Stimulated activated effector memory CD8-positive, alpha-beta T cell treated with anti-CD3 and anti-CD28 coated beads, Interleukin-12 subunit alpha, Interleukin-12 subunit beta, amount 100 ng/mL, for 72 hours (primary cell): Measurements from ENCODE around the gene PODXL2.
"Not testable (repeated sequence)": the region's sequence is repeated elsewhere in the genome, so short reads cannot be mapped to it uniquely, and the experiment has no call there.

ENCODE experiments used
- ATAC-seq: fragments of 150-1000 bp; cut with Tn5 transposase; 2 replicates; pipeline ENCODE4 v1.10.0; 2021
- DNase-seq, 2 donors: peaks; one replicate each; pipeline ENCODE4 v3.0.0; 2021 to 2022; ENCODE audit warnings: low spot score in 2 of 2
- H3K27ac Mint-ChIP-seq: one replicate; pipeline ENCODE4 v1.8.0; 2022; ENCODE audit warnings: mild to moderate bottlenecking, mixed read lengths
- H3K36me3 Mint-ChIP-seq: one replicate; pipeline ENCODE4 v1.8.0; 2022; ENCODE audit warnings: mild to moderate bottlenecking, mixed read lengths
- H3K4me1 Mint-ChIP-seq: one replicate; pipeline ENCODE4 v1.8.0; 2022; ENCODE audit warnings: mixed read lengths
- H3K4me3 Mint-ChIP-seq: one replicate; pipeline ENCODE4 v1.8.0; 2022; ENCODE audit warnings: mild to moderate bottlenecking, mixed read lengths
- H3K9me3 Mint-ChIP-seq: one replicate; pipeline ENCODE4 v1.8.0; 2022; ENCODE audit warnings: mixed read lengths

PODXL2 gene

GRCh38 chr3:127654374-127654773, 25.4 kb downstream of the PODXL2 start:
- Mint-ChIP-seq H3K9me3 (no peaks in the 10 kb centered on the region), H3K4me3 (no peak overlapping the region), H3K27ac (no peak overlapping the region), H3K4me1 (no peaks in the 10 kb centered on the region), H3K36me3 (no peaks in the 10 kb centered on the region)
- DNase-seq (no peak), ATAC-seq (no peak)

- H3K9me3 Mint-ChIP-seq, result not testable (repeated sequence)
These were observed 26.0 kb downstream of the PODXL2 start for GRCh38 chr3:127654993-127655392.

DNA sequence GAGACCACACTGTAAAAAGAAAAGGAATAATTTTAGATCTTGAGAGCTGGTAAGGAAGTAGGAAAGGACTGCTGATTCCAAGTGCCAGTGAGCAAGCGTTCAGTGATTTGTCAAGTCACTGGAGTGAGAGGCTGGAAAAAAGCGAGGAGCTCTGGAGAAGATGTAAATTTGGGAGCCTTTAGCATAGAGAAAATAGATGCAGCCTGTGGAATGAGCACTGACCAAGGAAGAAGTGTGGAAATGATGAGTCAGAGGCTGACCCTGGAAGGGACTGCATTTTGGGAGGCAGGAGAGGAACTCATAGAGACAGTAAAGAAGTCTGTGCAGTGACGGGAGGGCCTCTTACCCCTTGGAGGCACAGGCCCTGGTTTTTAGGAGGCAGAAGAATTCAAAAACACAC, 26.7 kb downstream of the PODXL2 start:
- Mint-ChIP-seq H3K27ac (no peak overlapping the region), H3K9me3 (no peaks in the 10 kb centered on the region), H3K4me3 (no peak overlapping the region), H3K4me1 (no peaks in the 10 kb centered on the region), H3K36me3 (no peaks in the 10 kb centered on the region)
- no peak for DNase-seq
- no peak for ATAC-seq

More at GRCh38 chr3:127654993-127655392, 26.0 kb downstream of the PODXL2 start:
- H3K36me3 Mint-ChIP-seq, ATAC-seq, H3K4me3 Mint-ChIP-seq, DNase-seq, H3K4me1 Mint-ChIP-seq, H3K27ac Mint-ChIP-seq: not testable (repeated sequence)

- Mint-ChIP-seq H3K36me3 (no peaks in the 10 kb centered on the region), H3K27ac (no peak overlapping the region), H3K4me1 (no peaks in the 10 kb centered on the region), H3K9me3 (no peaks in the 10 kb centered on the region), H3K4me3 (no peak overlapping the region)
- no peak for ATAC-seq
- DNase-seq, result no peak
These were observed 27.9 kb downstream of the PODXL2 start for GRCh38 chr3:127656906-127657305.

DNA sequence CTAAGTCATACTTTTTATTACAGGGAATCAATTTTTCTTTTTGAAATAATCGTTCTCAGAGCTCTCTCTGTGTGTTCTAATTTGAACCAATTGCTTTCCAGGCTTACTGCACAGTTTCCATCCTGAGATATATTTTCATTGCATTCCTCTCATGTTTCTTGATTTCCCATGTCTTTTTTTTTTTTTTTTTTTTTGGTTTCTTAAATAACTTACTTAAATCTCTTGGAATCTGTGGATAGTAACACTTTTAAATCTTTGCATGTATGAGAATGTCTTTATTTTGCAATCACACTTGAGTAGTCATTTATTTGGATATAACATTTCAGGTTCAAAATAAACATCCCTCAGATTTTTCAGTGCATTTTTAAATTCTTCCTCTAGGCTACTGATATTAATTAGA, 29.2 kb downstream of the PODXL2 start:
- no peak for DNase-seq
- no peaks in the 10 kb centered on the region for H3K36me3 Mint-ChIP-seq
- H3K4me1 Mint-ChIP-seq, result no peaks in the 10 kb centered on the region
- H3K9me3 Mint-ChIP-seq, result no peaks in the 10 kb centered on the region
- H3K27ac Mint-ChIP-seq, result no peak overlapping the region
- ATAC-seq, result no peak
- H3K4me3 Mint-ChIP-seq, result no peak overlapping the region

DNA sequence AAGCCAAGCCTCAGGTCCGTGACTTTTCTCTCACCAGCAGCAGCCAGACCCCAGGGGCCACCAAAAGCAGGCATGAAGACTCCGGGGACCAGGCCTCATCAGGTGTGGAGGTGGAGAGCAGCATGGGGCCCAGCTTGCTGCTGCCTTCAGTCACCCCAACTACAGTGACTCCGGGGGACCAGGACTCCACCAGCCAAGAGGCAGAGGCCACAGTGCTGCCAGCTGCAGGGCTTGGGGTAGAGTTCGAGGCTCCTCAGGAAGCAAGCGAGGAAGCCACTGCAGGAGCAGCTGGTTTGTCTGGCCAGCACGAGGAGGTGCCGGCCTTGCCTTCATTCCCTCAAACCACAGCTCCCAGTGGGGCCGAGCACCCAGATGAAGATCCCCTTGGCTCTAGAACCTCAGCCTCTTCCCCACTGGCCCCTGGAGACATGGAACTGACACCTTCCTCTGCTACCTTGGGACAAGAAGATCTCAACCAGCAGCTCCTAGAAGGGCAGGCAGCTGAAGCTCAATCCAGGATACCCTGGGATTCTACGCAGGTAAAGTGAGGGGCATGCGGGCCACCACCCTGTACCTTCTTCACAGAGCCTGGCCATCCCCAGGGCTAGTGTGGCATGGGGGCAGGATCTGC, 31.8 kb downstream of the PODXL2 start:
- no peak overlapping the region for H3K27ac Mint-ChIP-seq
- ATAC-seq, result no peak
- H3K36me3 Mint-ChIP-seq, result no peaks in the 10 kb centered on the region
- no peaks in the 10 kb centered on the region for H3K9me3 Mint-ChIP-seq
- DNase-seq, result no peak
- H3K4me3 Mint-ChIP-seq, result no peak overlapping the region
- H3K4me1 Mint-ChIP-seq, result no peaks in the 10 kb centered on the region

- DNase-seq (no peak), ATAC-seq (no peak)
- no peak overlapping the region for H3K27ac Mint-ChIP-seq
- no peaks in the 10 kb centered on the region for H3K36me3 Mint-ChIP-seq
- H3K4me1 Mint-ChIP-seq, result no peaks in the 10 kb centered on the region
- no peak overlapping the region for H3K4me3 Mint-ChIP-seq
- no peaks in the 10 kb centered on the region for H3K9me3 Mint-ChIP-seq
These were observed 32.6 kb downstream of the PODXL2 start for GRCh38 chr3:127661600-127661999.

GRCh38 chr3:127662001-127662469, 33.0 kb downstream of the PODXL2 start:
- H3K36me3 Mint-ChIP-seq, result no peaks in the 10 kb centered on the region
- no peaks in the 10 kb centered on the region for H3K4me1 Mint-ChIP-seq
- no peak overlapping the region for H3K27ac Mint-ChIP-seq
- no peak overlapping the region for H3K4me3 Mint-ChIP-seq
- DNase-seq, result no peak
- no peaks in the 10 kb centered on the region for H3K9me3 Mint-ChIP-seq
- ATAC-seq, result no peak

- DNase-seq (no peak), ATAC-seq (no peak)
- Mint-ChIP-seq H3K9me3 (no peaks in the 10 kb centered on the region), H3K27ac (no peak overlapping the region), H3K36me3 (no peaks in the 10 kb centered on the region), H3K4me3 (no peak overlapping the region), H3K4me1 (no peaks in the 10 kb centered on the region)
These were observed 34.2 kb downstream of the PODXL2 start for GRCh38 chr3:127663151-127663550.

DNA sequence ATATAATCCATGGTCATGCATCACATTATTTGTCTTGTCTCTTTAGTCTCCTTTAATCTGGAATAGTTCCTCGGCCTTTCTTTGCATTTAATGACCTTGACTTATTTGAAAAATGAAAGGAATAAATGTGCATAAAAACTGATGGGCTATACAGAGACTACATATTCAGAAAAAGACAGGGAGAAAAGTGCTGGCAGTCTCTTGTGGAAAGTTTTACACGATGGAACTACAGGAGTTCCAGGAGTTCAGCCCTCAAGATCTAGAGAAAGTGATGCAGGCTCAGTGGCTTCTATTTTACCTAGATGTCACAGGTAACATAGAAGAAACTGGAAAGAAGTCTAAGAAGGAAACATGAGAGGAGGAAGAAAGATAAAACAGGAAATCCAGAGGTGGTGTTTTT, 36.2 kb downstream of the PODXL2 start:
- no peak overlapping the region for H3K27ac Mint-ChIP-seq
- no peak for DNase-seq
- H3K9me3 Mint-ChIP-seq, result no peaks in the 10 kb centered on the region
- ATAC-seq, result no peak
- no peak overlapping the region for H3K4me3 Mint-ChIP-seq
- H3K4me1 Mint-ChIP-seq, result no peaks in the 10 kb centered on the region
- H3K36me3 Mint-ChIP-seq, result no peaks in the 10 kb centered on the region

DNA sequence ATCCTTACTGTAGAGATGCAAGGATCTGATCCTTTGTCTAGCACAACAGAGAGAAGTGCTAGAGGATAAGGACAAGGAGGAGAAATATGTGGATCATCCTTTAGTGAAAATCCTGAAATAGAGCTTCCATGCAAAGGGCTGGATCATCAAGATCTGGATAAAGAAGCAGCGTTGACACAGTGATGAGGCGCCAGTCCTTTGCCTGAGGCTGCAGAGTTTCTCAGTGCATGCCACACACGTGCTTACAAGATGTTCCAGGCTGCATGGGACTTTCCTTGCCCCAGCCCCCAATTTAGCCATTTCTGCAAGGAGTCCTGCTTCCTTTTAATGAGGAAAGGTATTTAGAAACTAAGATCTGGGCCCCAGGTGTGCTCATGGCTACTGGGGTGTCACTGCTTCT, 36.6 kb downstream of the PODXL2 start:
- H3K36me3 Mint-ChIP-seq, result no peaks in the 10 kb centered on the region
- no peaks in the 10 kb centered on the region for H3K9me3 Mint-ChIP-seq
- no peak overlapping the region for H3K27ac Mint-ChIP-seq
- no peak overlapping the region for H3K4me3 Mint-ChIP-seq
- no peak for ATAC-seq
- no peaks in the 10 kb centered on the region for H3K4me1 Mint-ChIP-seq
- no peak for DNase-seq

DNA sequence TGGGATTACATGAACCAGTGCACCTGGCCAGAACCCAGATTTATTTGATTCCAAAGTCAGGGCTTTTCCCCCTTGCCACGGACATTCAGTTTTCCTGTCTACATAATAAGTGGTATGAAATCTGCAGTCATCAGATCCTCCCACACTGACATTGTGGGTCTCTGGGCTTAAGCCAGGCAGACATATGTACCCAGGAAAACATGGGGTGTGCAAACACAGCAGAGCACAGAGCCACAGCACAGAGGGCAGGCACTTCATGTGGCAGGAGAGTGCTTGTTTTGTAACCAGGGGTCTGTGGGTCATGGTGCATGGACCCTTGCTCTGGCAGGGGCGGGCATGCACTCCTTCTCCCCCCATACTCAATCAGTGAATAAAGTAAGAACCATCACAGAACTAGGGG, 37.7 kb downstream of the PODXL2 start:
- Mint-ChIP-seq H3K9me3 (no peaks in the 10 kb centered on the region), H3K27ac (no peak overlapping the region), H3K4me1 (peaks cover 7% of the 10 kb centered on the region), H3K4me3 (no peak overlapping the region), H3K36me3 (peaks cover 2% of the 10 kb centered on the region)
- ATAC-seq (no peak), DNase-seq (no peak)

- H3K4me3 Mint-ChIP-seq, result no peak overlapping the region
- no peak for DNase-seq
- H3K4me1 Mint-ChIP-seq, result peaks cover 11% of the 10 kb centered on the region
- no peak overlapping the region for H3K27ac Mint-ChIP-seq
- ATAC-seq, result no peak
- H3K36me3 Mint-ChIP-seq, result peaks cover 7% of the 10 kb centered on the region
- no peaks in the 10 kb centered on the region for H3K9me3 Mint-ChIP-seq
These were observed 38.2 kb downstream of the PODXL2 start for GRCh38 chr3:127667119-127667681.

DNA sequence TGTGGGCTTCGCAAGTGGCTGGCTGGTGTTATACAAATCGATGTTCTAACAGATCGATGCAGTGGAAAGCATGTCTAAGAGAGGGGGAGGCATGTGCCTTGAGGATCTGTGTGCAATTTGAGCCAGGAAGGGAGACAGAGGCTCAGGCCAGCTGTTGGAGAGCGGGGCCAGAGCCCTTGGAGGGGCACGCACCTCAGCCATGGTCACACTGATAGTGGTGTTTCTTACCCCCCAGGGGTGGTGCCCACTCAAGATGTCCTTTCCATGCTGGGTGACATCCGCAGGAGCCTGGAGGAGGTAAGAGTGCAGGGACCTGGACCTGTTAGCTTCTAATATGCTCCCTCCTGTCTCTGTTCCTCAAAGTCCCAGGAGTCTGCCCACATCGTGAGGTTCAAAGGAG, 39.9 kb downstream of the PODXL2 start:
- DNase-seq (no peak), ATAC-seq (no peak)
- H3K9me3 Mint-ChIP-seq, result no peaks in the 10 kb centered on the region
- no peak overlapping the region for H3K27ac Mint-ChIP-seq
- H3K4me3 Mint-ChIP-seq, result no peak overlapping the region
- H3K4me1 Mint-ChIP-seq, result peaks cover 18% of the 10 kb centered on the region
- H3K36me3 Mint-ChIP-seq, result peaks cover 9% of the 10 kb centered on the region

GRCh38 chr3:127669541-127670228, 40.7 kb downstream of the PODXL2 start:
- DNase-seq (no peak), ATAC-seq (no peak)
- H3K9me3 Mint-ChIP-seq, result no peaks in the 10 kb centered on the region
- H3K4me1 Mint-ChIP-seq, result peaks cover 26% of the 10 kb centered on the region
- no peak overlapping the region for H3K4me3 Mint-ChIP-seq
- no peak overlapping the region for H3K27ac Mint-ChIP-seq
- H3K36me3 Mint-ChIP-seq, result peaks cover 9% of the 10 kb centered on the region

DNA sequence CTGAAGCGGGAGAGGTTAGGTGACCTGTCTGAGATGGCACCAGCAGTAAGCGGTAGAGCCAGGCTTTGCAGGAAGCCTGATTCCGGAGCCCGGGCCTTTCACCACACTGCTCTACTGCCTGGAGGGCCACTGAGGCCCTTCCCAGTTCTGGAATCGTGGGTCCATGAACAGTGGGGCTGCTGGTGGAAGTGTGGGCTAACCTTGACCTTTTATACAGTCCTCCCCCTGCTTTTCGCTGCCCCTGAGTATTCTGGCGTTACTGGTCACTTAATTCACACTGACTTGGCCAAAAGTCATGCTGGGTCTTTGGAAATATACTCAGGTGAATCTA, 41.2 kb downstream of the PODXL2 start:
- H3K36me3 Mint-ChIP-seq, result peaks cover 11% of the 10 kb centered on the region
- H3K4me1 Mint-ChIP-seq, result peaks cover 31% of the 10 kb centered on the region
- no peak for DNase-seq
- H3K27ac Mint-ChIP-seq, result no peak overlapping the region
- no peaks in the 10 kb centered on the region for H3K9me3 Mint-ChIP-seq
- no peak overlapping the region for H3K4me3 Mint-ChIP-seq
- no peak for ATAC-seq
